MCF 10A (cell line): ENCODE measurements around the gene TRMT112. TPM values are rescaled to one million over a fixed set of nuclear protein-coding genes. Genes with fewer than 3 reads are reported as not detected.

ENCODE experiments used
- BruUV-seq: library from RNA; stranded (reverse); fragments of 400-500 nt; replicated peaks from 2 replicates; lab custom pipeline; 2021; lab: Mats Ljungman, UMichigan
- CTCF ChIA-PET: fragments of 300-600 bp; sonication (Branson Sonifier 250); formaldehyde crosslinking; extraction: SDS; loops from one replicate; lab custom pipeline; 2021; ENCODE audit warnings: antibody characterized with exemption, inconsistent platforms; lab: Yijun Ruan, JAX
- POLR2A ChIA-PET: fragments of 300-600, 350-650 bp; sonication (Branson Sonifier 250); formaldehyde crosslinking; extraction: SDS; loops from one replicate; lab custom pipeline; 2020; ENCODE audit warnings: antibody characterized with exemption, inconsistent platforms; lab: Yijun Ruan, JAX
- DNase-seq: peaks from one replicate; pipeline ENCODE4 v3.0.0-alpha.2; 2018; ENCODE audit not compliant: unreplicated experiment
- H3K27ac Mint-ChIP-seq: one replicate; pipeline ENCODE4 v1.8.0; 2022; ENCODE audit warnings: mild to moderate bottlenecking, low read depth, mixed read lengths; ENCODE audit not compliant: unreplicated experiment
- H3K27me3 Mint-ChIP-seq: one replicate; pipeline ENCODE4 v1.8.0; 2022; ENCODE audit warnings: mixed read lengths; ENCODE audit not compliant: insufficient read depth, unreplicated experiment
- H3K36me3 Mint-ChIP-seq: one replicate; pipeline ENCODE4 v1.8.0; 2022; ENCODE audit warnings: mild to moderate bottlenecking, moderate library complexity, mixed read lengths; ENCODE audit not compliant: insufficient read depth, unreplicated experiment
- H3K4me1 Mint-ChIP-seq: one replicate; pipeline ENCODE4 v1.8.0; 2022; ENCODE audit warnings: mixed read lengths; ENCODE audit not compliant: insufficient read depth, unreplicated experiment
- H3K4me3 Mint-ChIP-seq: one replicate; pipeline ENCODE4 v1.8.0; 2022; ENCODE audit warnings: mild to moderate bottlenecking, moderate library complexity, mixed read lengths; ENCODE audit not compliant: unreplicated experiment
- H3K9me3 Mint-ChIP-seq: one replicate; pipeline ENCODE4 v1.8.0; 2022; ENCODE audit warnings: mixed read lengths; ENCODE audit not compliant: unreplicated experiment
- intact Hi-C: fragments of 100-400 bp; cut with micrococcal nuclease; formaldehyde crosslinking; loops from 2 replicates; pipeline ENCODE4 v1.14.1; 2022
- total RNA-seq: library from RNA; stranded (reverse); gene quantifications from 2 replicates; pipeline ENCODE4 v1.2.3, GENCODE V29; 2022
- TF ChIP-seq, protein P1 (sequence below): fragments of 200-600 bp; IDR thresholded peaks from one replicate; pipeline ENCODE4 v1.8.0; 2022; ENCODE audit warnings: antibody characterized with exemption, mild to moderate bottlenecking; ENCODE audit not compliant: unreplicated experiment

Gene TRMT112
- total RNA-seq, 1 experiment from 2014 or later: 284 TPM

DNA sequence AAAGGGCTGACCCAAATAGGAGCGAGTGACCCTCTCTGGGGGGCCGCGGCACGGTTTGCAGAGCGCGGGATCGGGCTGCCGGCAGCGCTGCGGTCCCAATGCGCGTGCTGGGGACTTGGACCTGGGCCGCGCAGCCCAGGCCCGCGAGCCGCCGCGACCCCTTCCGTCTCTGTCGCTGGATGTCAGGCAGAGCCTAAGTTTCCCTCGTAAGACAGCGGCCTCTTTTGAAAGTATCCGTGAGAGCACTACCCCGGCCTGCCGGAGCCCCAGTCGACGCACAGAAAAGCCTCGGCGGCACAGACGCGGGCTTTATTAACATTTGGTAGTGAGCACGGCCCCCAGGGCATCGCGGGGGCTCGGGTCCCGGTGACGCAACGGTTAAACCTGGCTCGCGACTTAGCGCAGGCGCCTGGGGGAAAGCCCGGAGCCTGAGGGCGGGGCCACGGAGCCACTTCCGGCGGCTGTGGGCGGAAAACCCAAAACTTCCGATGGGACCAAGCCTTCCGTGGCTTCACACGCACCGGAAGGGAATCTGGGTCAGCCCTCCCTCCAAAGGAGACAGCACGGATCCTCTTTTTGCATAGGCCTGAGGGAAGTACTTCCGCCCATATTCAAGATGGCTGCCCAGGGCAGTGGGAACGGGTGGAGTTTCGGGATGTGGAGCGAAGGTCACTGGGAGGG lies 47.7 kb downstream of the TRMT112 start:
- TF ChIP-seq, protein P1, sequence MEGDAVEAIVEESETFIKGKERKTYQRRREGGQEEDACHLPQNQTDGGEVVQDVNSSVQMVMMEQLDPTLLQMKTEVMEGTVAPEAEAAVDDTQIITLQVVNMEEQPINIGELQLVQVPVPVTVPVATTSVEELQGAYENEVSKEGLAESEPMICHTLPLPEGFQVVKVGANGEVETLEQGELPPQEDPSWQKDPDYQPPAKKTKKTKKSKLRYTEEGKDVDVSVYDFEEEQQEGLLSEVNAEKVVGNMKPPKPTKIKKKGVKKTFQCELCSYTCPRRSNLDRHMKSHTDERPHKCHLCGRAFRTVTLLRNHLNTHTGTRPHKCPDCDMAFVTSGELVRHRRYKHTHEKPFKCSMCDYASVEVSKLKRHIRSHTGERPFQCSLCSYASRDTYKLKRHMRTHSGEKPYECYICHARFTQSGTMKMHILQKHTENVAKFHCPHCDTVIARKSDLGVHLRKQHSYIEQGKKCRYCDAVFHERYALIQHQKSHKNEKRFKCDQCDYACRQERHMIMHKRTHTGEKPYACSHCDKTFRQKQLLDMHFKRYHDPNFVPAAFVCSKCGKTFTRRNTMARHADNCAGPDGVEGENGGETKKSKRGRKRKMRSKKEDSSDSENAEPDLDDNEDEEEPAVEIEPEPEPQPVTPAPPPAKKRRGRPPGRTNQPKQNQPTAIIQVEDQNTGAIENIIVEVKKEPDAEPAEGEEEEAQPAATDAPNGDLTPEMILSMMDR: peak; percentile 1
- intact Hi-C loops: loop anchor here (1.0 kb wide), 2 partner anchors 18 to 35 kb away; partner anchors contain the start of gene PLCB3
- BruUV-seq: TSS peak; percentile 52
- Mint-ChIP-seq H3K4me1 (peaks cover 23% of the 10 kb centered on the region), H3K36me3 (peaks cover 49% of the 10 kb centered on the region), H3K27ac (peak overlapping the region; percentile 96), H3K27me3 (no peaks in the 10 kb centered on the region), H3K4me3 (peak overlapping the region; percentile 96), H3K9me3 (no peaks in the 10 kb centered on the region)
- CTCF ChIA-PET: interaction anchor here (0.6 to 6.4 kb wide), 8 partner anchors 14 to 1535 kb away, joined by 3 to 70 read pairs (median 4); partner anchors contain the start of gene PLCB3
- DNase-seq: peak; percentile 100
- POLR2A ChIA-PET: interaction anchor here (0.6 to 7.6 kb wide), 31 partner anchors 7 to 1582 kb away, joined by 3 to 125 read pairs (median 6); partner anchors contain the start of genes BAD, CATSPERZ, ESRRA and FKBP2

DNA sequence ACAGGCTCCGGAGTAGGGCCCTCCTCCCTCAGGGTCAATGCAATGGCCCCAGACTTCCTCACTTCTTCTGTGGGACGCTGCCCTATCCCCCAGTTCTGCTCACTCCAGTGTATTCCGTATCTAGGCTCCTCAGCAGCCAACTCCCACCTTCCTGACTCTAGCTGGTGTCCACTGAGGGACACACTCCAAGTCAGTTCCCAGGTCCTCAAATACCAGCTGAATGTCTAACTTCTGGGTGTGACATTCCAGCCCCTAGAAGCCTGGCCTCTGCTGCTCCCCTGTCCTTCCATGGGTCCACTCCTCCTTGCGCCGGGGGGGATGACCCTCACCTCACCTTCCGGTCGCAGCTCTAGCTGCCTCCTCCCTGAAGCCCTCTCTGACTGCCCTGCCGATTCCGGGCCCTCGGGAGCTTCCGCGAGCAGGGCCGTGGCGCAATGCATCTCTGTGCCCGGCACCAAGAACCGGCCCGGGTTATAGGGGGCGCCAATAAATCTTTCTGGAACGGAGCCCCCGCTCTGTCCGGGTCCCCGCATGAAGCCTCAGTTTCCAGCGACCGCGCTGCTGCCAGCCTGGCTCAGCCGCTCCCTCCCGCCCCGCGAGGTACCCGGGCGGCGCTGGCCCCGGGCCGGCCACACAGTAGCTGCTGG lies 48.3 kb downstream of the TRMT112 start:
- no peaks in the 10 kb centered on the region for H3K9me3 Mint-ChIP-seq
- H3K36me3 Mint-ChIP-seq: peaks cover 52% of the 10 kb centered on the region
- TF ChIP-seq, protein P1: no peak
- H3K4me3 Mint-ChIP-seq: peak overlapping the region; percentile 96
- BruUV-seq: no TSS peak
- peaks cover 23% of the 10 kb centered on the region for H3K4me1 Mint-ChIP-seq
- no peaks in the 10 kb centered on the region for H3K27me3 Mint-ChIP-seq
- H3K27ac Mint-ChIP-seq: peak overlapping the region; percentile 96
- POLR2A ChIA-PET: interaction anchor here (0.8 to 7.6 kb wide), 24 partner anchors 8 to 510 kb away, joined by 3 to 125 read pairs (median 7); partner anchors contain the start of genes BAD, CATSPERZ, ESRRA and FKBP2
- DNase-seq: peak; percentile 55
- CTCF ChIA-PET: interaction anchor here (0.7 to 6.4 kb wide), 5 partner anchors 18 to 1534 kb away, joined by 3 to 70 read pairs (median 8); partner anchors contain the start of gene PLCB3
- intact Hi-C loops: loop anchor here (1.0 kb wide), 1 partner anchor 18 kb away; the partner anchor contains the start of gene PLCB3

DNA sequence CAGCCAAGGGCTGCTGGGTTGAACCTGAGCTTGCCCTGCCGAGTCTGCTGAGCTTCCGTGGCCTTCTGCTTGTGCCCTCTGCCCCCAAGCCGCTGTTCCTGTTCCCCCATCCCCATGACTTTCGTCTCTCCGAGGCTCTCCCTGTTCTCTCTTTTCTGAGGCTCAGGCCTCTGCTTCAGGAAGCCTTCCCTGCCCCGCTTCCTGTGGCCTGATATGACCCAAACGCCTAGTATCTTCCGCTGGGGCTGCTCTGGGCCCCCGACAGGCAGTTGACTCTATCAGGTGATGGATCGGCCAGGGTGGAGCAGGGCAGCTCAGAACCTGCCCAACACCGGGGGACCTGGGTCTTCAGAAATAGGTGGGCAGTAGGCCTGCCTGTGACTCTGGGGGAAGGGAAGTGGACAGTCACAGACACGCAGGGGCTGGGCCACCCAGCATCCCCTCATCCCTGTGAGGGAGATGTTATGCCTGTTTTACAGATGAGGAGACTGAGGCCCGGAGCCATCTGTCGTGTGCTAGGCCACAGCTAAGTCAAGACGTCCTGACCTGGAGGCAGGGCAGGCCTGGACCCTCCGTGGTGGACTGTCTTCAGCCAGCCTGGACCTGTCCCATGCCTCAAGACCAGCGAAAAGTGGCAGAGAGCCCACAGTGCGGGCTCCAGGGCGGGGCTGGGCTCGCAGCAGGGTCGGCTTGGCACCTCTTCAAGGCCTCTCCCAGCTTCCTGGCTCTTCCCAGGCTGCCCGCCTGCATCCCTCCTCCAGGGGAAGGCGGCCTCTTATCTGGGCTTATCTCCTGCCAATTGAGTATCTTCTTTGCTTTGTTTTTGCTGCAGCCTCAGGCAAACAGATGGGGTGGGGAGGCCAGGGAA lies 49.1 kb downstream of the TRMT112 start:
- BruUV-seq: no TSS peak
- Mint-ChIP-seq H3K9me3 (no peaks in the 10 kb centered on the region), H3K27ac (peak overlapping the region; percentile 96), H3K36me3 (peaks cover 48% of the 10 kb centered on the region), H3K4me3 (peak overlapping the region; percentile 96), H3K27me3 (no peaks in the 10 kb centered on the region), H3K4me1 (peaks cover 23% of the 10 kb centered on the region)
- POLR2A ChIA-PET: interaction anchor here (0.8 to 7.6 kb wide), 22 partner anchors 9 to 87 kb away, joined by 3 to 125 read pairs (median 8); partner anchors contain the start of genes BAD, CATSPERZ, ESRRA and FKBP2
- CTCF ChIA-PET: interaction anchor here (0.6 to 6.4 kb wide), 8 partner anchors 13 to 1462 kb away, joined by 3 to 70 read pairs (median 4); partner anchors contain the start of gene PLCB3
- peak; percentile 73 for DNase-seq
- intact Hi-C loops: no loop called here
- TF ChIP-seq, protein P1: no peak
